HUES64 (cell line): ENCODE measurements around the gene QKI.

Experiments used
- H3K27ac ChIP-seq: 2 replicates; pipeline ENCODE4 v1.7.0; 2013; ENCODE audit warnings: low read depth, low read length, inconsistent platforms
- H3K27me3 ChIP-seq: 2 replicates; pipeline ENCODE4 v1.6.1; 2013; ENCODE audit warnings: mild to moderate bottlenecking, low read length; ENCODE audit not compliant: insufficient read depth
- H3K36me3 ChIP-seq: 2 replicates; pipeline ENCODE4 v1.6.1; 2013; ENCODE audit warnings: mild to moderate bottlenecking, low read length; ENCODE audit not compliant: insufficient read depth
- H3K4me1 ChIP-seq: 2 replicates; pipeline ENCODE4 v1.6.1; 2013; ENCODE audit warnings: mild to moderate bottlenecking, low read length, moderate library complexity; ENCODE audit not compliant: insufficient read depth
- H3K4me3 ChIP-seq: 2 replicates; pipeline ENCODE4 v1.5.1; 2013; ENCODE audit warnings: mild to moderate bottlenecking, low read length, moderate library complexity
- H3K9ac ChIP-seq: 2 replicates; pipeline ENCODE4 v1.6.1; 2013; ENCODE audit warnings: mild to moderate bottlenecking, low read depth, low read length
- H3K9me3 ChIP-seq: 2 replicates; pipeline ENCODE4 v1.6.1; 2013; ENCODE audit warnings: low read depth, low read length; ENCODE audit not compliant: insufficient read depth
- WGBS: fragments of 150-250, 120-280 bp; methylation state at CpG from one replicate; pipeline ENCODE4 v1.1.7; 2013; ENCODE audit warnings: missing lambda C conversion rate; 5-methylcytosine and 5-hydroxymethylcytosine counted together

The QKI gene

DNA sequence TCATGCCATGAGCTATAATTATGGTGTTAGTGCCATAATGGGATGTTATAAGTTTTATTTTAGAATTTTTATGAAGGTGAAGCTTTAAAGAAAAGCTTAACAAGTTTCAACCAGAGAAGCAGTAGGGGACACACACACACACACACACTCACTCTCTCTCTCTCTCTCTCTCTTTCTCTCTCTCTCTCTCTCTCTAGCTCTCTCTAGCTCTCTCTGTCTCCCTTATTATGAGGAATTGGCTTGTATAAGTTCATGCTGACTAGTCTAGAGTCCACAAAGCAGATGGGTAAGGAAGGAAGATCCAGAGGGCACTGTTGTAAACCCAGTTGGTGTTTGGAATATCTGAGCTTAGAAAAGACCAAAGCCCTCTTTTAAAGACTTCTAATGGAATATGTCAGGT, 102.4 kb downstream of the QKI start:
- H3K27me3 ChIP-seq = no peaks in the 10 kb centered on the region
- H3K9ac ChIP-seq = no peak overlapping the region
- H3K4me1 ChIP-seq = 0 out of 2 replicates have a peak, but pooled peaks cover 12% of the 10 kb centered on the region
- no peaks in the 10 kb centered on the region for H3K36me3 ChIP-seq
- no peak overlapping the region for H3K4me3 ChIP-seq
- no peak overlapping the region; the same call in 1 of the 2 replicates for H3K27ac ChIP-seq
- H3K9me3 ChIP-seq = no peaks in the 10 kb centered on the region

DNA sequence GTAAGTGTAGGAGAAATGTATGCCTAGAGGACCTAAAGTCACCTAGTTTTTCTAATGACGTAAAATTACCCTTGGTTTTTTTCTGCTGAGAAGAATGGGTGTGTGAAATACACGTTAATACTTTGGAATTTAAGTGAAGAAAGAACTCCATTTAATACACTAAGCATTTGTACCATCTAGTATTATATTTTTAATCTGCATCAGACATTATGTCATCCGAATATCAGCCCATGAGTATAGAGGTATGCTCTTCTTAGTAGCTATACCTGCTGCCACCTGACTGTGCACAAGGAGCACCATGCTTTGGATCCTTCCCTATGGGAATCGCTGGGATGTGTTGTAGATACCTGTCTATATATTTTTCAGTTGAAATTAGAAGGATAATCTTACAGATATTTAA, 106.4 kb downstream of the QKI start:
- H3K27me3 ChIP-seq = no peaks in the 10 kb centered on the region
- H3K4me3 ChIP-seq = no peak overlapping the region
- 92% methylated on average over 3 of the region's 4 CpGs for WGBS
- H3K27ac ChIP-seq = no peak overlapping the region
- no peak overlapping the region for H3K9ac ChIP-seq
- peaks cover 4% of the 10 kb centered on the region; the same call in 1 of the 2 replicates for H3K4me1 ChIP-seq
- H3K36me3 ChIP-seq = no peaks in the 10 kb centered on the region
- H3K9me3 ChIP-seq = no peaks in the 10 kb centered on the region

DNA sequence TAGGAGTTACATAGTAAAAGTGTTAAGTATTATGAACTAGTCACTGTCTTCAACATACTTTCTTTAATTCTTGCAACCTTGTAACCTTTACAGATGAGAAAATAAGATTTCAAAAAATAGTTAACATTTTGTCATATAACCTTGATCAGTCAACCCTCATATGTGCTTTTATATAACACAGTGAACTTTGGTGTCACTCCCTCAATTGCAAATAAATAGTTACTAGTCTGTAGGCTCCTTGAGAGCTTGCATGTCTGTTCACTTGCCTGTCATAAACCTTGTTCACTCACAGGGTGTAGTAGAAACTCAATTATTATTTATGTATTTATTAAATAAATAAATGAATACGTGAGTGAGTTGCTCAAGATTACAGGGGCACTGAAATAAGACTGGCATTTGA, 107.5 kb downstream of the QKI start:
- Histone ChIP-seq H3K27me3 (no peaks in the 10 kb centered on the region), H3K27ac (no peak overlapping the region), H3K4me1 (peaks cover 14% of the 10 kb centered on the region), H3K36me3 (no peaks in the 10 kb centered on the region), H3K9ac (no peak overlapping the region), H3K9me3 (no peaks in the 10 kb centered on the region), H3K4me3 (no peak overlapping the region)
- no CpG with 5 or more reads among the region's 1 CpG for WGBS

DNA sequence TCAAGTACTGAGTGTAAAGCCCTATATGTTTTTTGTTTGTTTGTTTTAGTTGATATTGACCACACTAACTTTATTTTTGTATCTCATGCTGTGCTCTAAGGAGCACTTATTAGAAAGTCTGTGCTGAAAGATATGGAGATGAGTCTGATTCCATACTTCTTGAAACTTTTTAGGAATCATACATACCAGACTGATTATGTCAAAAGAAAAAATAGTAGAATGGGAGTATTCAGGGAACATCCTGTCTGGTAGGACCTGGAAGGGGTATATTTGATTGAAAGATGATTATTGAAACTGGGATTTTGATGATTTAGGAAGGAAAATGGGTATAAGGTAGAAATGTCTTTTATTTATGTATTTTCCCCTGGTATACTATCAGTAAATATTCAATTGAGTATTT, 111.4 kb downstream of the QKI start:
- H3K4me3 ChIP-seq = no peak overlapping the region
- peaks cover 27% of the 10 kb centered on the region for H3K4me1 ChIP-seq
- no peak overlapping the region for H3K9ac ChIP-seq
- no peaks in the 10 kb centered on the region for H3K36me3 ChIP-seq
- no peaks in the 10 kb centered on the region for H3K9me3 ChIP-seq
- no peak overlapping the region for H3K27ac ChIP-seq
- no peaks in the 10 kb centered on the region for H3K27me3 ChIP-seq

DNA sequence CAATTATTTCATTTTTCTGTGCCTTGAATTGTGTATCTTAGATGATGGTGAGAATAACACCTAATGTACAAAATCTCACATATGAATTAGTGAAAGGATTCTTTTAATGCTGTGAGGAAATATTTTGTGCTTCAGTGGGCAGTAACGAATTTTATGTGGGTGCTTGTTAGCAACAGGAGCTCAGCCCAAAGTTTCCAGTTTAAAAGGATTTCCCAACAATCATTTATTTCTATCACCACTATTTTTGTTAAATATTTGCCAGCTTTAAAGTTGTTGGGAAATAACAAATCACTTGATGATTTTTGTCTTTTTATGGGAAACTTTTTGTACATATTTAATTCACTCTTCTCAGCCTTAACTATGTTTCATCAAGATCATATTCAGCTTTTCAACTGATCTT, 111.8 kb downstream of the QKI start:
- no peaks in the 10 kb centered on the region for H3K9me3 ChIP-seq
- H3K9ac ChIP-seq = no peak overlapping the region
- H3K36me3 ChIP-seq = no peaks in the 10 kb centered on the region
- no peak overlapping the region for H3K4me3 ChIP-seq
- H3K27ac ChIP-seq = no peak overlapping the region
- 100% methylated on average over 1 of the region's 1 CpG for WGBS
- H3K4me1 ChIP-seq = peaks cover 32% of the 10 kb centered on the region
- no peaks in the 10 kb centered on the region for H3K27me3 ChIP-seq

DNA sequence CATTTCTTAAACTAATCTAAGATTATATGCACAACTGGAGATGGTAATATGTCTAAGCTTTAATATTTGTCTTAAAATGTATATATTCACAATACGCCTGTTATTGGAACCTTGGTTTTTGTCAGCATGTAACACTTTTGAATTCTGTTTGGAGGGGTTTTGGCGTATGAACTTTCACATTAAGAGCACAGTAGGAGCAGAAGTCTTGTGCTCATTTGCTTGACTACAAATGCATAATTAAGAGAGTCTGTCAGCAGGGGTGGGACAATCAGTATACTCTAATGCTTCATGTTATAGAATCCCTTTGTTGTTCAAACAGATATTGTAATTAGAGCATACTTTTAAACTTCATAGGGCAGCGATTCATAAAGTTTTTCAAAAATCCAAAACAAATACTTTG, 112.8 kb downstream of the QKI start:
- 80% methylated on average over 2 of the region's 3 CpGs for WGBS
- no peaks in the 10 kb centered on the region for H3K9me3 ChIP-seq
- no peaks in the 10 kb centered on the region for H3K27me3 ChIP-seq
- H3K4me1 ChIP-seq = peaks cover 32% of the 10 kb centered on the region
- no peak overlapping the region for H3K27ac ChIP-seq
- no peaks in the 10 kb centered on the region for H3K36me3 ChIP-seq
- no peak overlapping the region for H3K9ac ChIP-seq
- H3K4me3 ChIP-seq = no peak overlapping the region

DNA sequence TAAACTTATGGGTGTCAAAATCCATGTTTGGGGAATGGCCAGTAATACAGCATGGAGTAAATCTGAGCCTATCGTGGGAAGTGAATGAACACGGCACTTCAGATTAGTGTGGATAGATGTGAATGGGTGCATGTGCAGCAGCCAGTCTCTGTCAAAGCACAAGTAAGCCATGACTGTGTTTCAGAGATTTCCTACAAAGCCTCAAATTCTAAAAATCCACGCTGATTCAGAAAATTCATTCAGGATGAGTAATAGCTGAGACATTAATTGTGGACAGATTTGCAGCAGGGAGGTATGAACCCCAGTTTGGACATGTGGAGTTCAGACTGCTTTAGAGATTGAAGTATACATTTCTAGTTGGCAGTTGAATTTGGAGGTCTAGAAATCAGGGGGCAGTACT, 115.1 kb downstream of the QKI start:
- H3K4me1 ChIP-seq = peaks cover 32% of the 10 kb centered on the region
- H3K9me3 ChIP-seq = no peaks in the 10 kb centered on the region
- no peaks in the 10 kb centered on the region for H3K27me3 ChIP-seq
- no peak overlapping the region for H3K4me3 ChIP-seq
- no peaks in the 10 kb centered on the region for H3K36me3 ChIP-seq
- no peak overlapping the region for H3K9ac ChIP-seq
- no peak overlapping the region for H3K27ac ChIP-seq
- WGBS = 94% methylated on average over 3 of the region's 3 CpGs

DNA sequence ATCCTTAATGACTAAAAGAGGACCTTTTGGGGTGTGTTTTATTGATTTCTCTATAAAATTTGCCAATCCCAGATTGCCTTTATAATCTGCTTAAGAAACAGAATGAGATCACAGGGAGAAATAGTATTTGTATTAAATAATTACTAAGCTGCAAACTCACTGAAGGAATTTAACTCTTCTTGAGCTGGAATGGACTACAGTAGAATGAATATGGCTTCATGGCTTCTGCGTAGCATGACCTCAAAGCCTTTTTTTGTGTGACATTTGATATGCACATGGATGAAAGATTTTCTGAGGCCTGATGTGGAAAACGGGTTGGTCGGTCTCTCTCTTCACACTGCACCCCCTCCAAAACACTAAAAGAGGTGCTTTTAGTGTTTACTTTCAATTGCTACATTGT, 115.9 kb downstream of the QKI start:
- WGBS = 94% methylated on average over 1 of the region's 3 CpGs
- H3K27ac ChIP-seq = no peak overlapping the region
- no peak overlapping the region for H3K9ac ChIP-seq
- H3K36me3 ChIP-seq = no peaks in the 10 kb centered on the region
- H3K4me3 ChIP-seq = no peak overlapping the region
- H3K4me1 ChIP-seq = peaks cover 32% of the 10 kb centered on the region
- H3K27me3 ChIP-seq = no peaks in the 10 kb centered on the region
- no peaks in the 10 kb centered on the region for H3K9me3 ChIP-seq

DNA sequence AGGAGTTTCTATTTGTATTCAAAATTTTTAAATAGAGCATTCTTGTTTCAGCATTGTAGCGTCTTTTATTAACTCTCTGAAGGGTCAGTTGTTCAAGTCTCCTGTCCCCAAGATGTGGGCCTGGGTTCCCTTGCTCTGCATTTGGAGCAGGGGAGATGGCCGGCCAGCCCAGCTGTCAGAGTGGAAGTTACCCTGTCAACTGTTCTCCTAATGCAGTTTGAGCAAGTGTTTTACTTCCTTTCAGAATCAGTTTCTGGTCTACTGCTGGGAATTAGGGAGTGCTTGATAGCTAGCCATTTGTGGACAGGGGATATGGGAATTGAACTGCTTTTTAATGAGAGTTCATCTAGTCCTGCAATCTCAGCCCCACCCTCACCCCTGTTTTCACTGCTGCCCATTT, 116.6 kb downstream of the QKI start:
- Histone ChIP-seq H3K27me3 (no peaks in the 10 kb centered on the region), H3K4me1 (peaks cover 30% of the 10 kb centered on the region), H3K4me3 (no peak overlapping the region), H3K36me3 (no peaks in the 10 kb centered on the region), H3K27ac (no peak overlapping the region), H3K9me3 (no peaks in the 10 kb centered on the region), H3K9ac (no peak overlapping the region)
- 84% methylated on average over 2 of the region's 2 CpGs for WGBS

DNA sequence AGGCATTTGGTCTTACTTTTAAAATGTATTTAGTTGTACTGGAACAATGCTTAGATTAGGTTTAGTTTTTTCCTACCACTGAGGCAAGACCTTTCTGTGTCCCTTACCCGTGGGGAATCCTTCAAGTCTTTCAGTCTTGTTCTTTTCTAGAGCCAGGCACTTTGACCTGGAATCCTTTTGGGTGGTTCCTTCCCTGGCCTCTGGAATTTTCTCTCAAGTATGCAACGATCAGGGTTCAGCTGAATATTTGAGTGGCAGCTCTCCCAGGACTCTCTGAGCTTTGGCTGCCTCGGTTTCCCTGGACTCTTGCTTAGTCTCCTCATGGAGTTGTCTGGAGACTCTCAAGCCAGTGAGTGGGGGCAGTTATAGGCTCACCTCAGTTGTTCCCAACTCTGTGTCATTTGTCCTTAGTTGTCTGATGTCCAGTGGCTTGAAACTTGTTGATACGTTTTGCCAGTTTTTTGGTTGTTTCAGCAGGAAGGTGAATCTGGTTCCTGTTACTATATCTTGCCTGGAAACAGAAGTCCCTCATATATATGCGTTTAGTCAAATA, 118.1 kb downstream of the QKI start:
- H3K27me3 ChIP-seq = no peaks in the 10 kb centered on the region
- peaks cover 10% of the 10 kb centered on the region; the same call in 1 of the 2 replicates for H3K36me3 ChIP-seq
- peaks cover 22% of the 10 kb centered on the region for H3K4me1 ChIP-seq
- H3K9ac ChIP-seq = no peak overlapping the region
- no peak overlapping the region for H3K4me3 ChIP-seq
- H3K27ac ChIP-seq = no peak overlapping the region
- no peaks in the 10 kb centered on the region for H3K9me3 ChIP-seq
- 85% methylated on average over 5 of the region's 5 CpGs for WGBS

DNA sequence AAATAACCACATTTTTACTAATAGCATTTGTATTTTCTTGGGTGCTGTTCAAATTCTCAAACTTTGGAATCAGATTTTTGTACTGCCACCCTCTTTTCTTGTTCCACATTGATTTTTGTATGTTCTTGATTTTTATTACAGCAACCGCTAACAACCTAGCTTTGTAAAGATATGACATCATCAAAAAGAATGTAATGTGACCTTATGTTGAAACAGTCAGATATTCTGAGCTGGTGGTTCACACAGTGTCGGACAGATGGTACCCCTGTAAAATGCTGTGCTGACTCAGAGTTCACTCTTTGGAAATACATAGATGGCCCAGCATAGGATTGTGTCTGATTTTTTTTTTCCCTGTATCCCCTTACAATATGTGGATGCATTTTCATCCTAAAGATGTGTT, 118.9 kb downstream of the QKI start:
- no peak overlapping the region for H3K27ac ChIP-seq
- H3K36me3 ChIP-seq = peaks cover 10% of the 10 kb centered on the region; the same call in 1 of the 2 replicates
- H3K9ac ChIP-seq = no peak overlapping the region
- no peak overlapping the region for H3K4me3 ChIP-seq
- no peaks in the 10 kb centered on the region for H3K9me3 ChIP-seq
- H3K27me3 ChIP-seq = no peaks in the 10 kb centered on the region
- H3K4me1 ChIP-seq = peaks cover 26% of the 10 kb centered on the region
- WGBS = 89% methylated on average over 2 of the region's 2 CpGs

DNA sequence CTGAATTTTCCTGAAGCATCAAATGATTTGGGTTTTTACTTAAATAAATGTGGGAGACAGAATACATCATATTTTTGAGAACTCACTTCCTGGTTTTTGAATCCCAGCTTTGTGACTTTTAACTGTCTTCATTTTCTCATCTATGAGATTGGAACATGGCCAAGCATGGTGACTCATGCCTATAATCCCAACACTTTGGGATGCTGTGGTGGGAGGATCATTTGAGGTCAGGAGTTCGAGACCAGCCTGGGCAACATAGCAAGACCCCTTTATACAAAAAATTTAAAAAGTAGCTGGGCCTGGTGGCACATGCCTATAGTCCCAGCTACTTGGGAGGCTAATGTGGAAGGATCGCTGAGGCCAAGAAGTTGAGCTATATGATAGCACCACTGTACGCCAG, 122.3 kb downstream of the QKI start:
- H3K9me3 ChIP-seq = no peaks in the 10 kb centered on the region
- H3K27me3 ChIP-seq = no peaks in the 10 kb centered on the region
- peaks cover 48% of the 10 kb centered on the region for H3K4me1 ChIP-seq
- H3K36me3 ChIP-seq = peaks cover 10% of the 10 kb centered on the region; the same call in 1 of the 2 replicates
- H3K9ac ChIP-seq = no peak overlapping the region
- H3K4me3 ChIP-seq = no peak overlapping the region
- no peak overlapping the region for H3K27ac ChIP-seq
- WGBS = 90% methylated on average over 2 of the region's 3 CpGs
